WTC11 (cell line): ENCODE results near the gene RPL29. TPM values are rescaled to one million over a fixed set of nuclear protein-coding genes. Genes with fewer than 3 reads are reported as not detected.
"Not testable (repeated sequence)": the region's sequence is repeated elsewhere in the genome, so short reads cannot be mapped to it uniquely, and the experiment has no call there.

ENCODE experiments used
- ATAC-seq: fragments of 200-7000 bp; cut with Tn5 transposase; 2 replicates; pipeline ENCODE4 v1.10.0; 2021; ENCODE audit warnings: mild to moderate bottlenecking, moderate library complexity
- CTCF ChIA-PET: fragments of 300-600 bp; sonication (Branson Sonifier 250); formaldehyde crosslinking; loops from one replicate; lab custom pipeline; 2021; ENCODE audit warnings: antibody characterized with exemption; lab: Charles Lee
- POLR2A ChIA-PET: fragments of 350-600 bp; sonication (Branson Sonifier 250); formaldehyde crosslinking; loops from one replicate; lab custom pipeline; 2021; ENCODE audit warnings: antibody characterized with exemption; lab: Charles Lee
- DNase-seq: peaks from one replicate; pipeline ENCODE4 v3.0.0; 2021; ENCODE audit warnings: low spot score
- H3K27ac Mint-ChIP-seq: 2 replicates; pipeline ENCODE4 v1.8.0; 2021; ENCODE audit warnings: mixed read lengths
- H3K27me3 Mint-ChIP-seq: 2 replicates; pipeline ENCODE4 v1.8.0; 2021; ENCODE audit warnings: low read depth, mild to moderate bottlenecking, moderate library complexity, mixed read lengths
- H3K36me3 Mint-ChIP-seq: 2 replicates; pipeline ENCODE4 v1.8.0; 2021; ENCODE audit warnings: mixed read lengths
- H3K4me1 Mint-ChIP-seq: 2 replicates; pipeline ENCODE4 v1.8.0; 2022; ENCODE audit warnings: mixed read lengths
- H3K4me3 Mint-ChIP-seq: 2 replicates; pipeline ENCODE4 v1.8.0; 2021; ENCODE audit warnings: mild to moderate bottlenecking, moderate library complexity, mixed read lengths
- H3K9me3 Mint-ChIP-seq: 2 replicates; pipeline ENCODE4 v1.8.0; 2021; ENCODE audit warnings: mixed read lengths
- ATF1 ChIP-seq: sonication (generic); formaldehyde crosslinking; IDR thresholded peaks from 2 replicates; pipeline ENCODE4 v1.8.1; 2023; ENCODE audit warnings: mild to moderate bottlenecking, moderate library complexity, missing genetic modification reagents
- CBFB ChIP-seq: sonication (generic); formaldehyde crosslinking; IDR thresholded peaks from 2 replicates; pipeline ENCODE4 v1.8.1; 2022; ENCODE audit warnings: mild to moderate bottlenecking, low read depth, missing genetic modification reagents
- FOXJ3 ChIP-seq: sonication (generic); formaldehyde crosslinking; IDR thresholded peaks from 2 replicates; pipeline ENCODE4 v1.9.0; 2021; ENCODE audit warnings: missing genetic modification reagents, mild to moderate bottlenecking, borderline replicate concordance
- FOXK1 ChIP-seq: sonication (generic); formaldehyde crosslinking; IDR thresholded peaks from 2 replicates; pipeline ENCODE4 v1.8.0; 2022; ENCODE audit warnings: mild to moderate bottlenecking, moderate library complexity, missing genetic modification reagents
- MXD4 ChIP-seq: fragments of 250-450 bp; sonication (Bioruptor Pico); IDR thresholded peaks from 2 replicates; pipeline ENCODE4 v1.8.0; 2021; ENCODE audit warnings: mild to moderate bottlenecking, moderate library complexity, borderline replicate concordance
- NR2C2 ChIP-seq: sonication (generic); formaldehyde crosslinking; IDR thresholded peaks from 2 replicates; pipeline ENCODE4 v1.8.0; 2022; ENCODE audit warnings: mild to moderate bottlenecking, missing genetic modification reagents
- NR3C1 ChIP-seq: sonication (generic); formaldehyde crosslinking; conservative IDR thresholded peaks from 2 replicates; pipeline ENCODE4 v1.8.1; 2023; ENCODE audit warnings: low read depth, mild to moderate bottlenecking, missing genetic modification reagents
- ZNF317 ChIP-seq: sonication (generic); formaldehyde crosslinking; IDR thresholded peaks from 2 replicates; pipeline ENCODE4 v1.8.1; 2023; ENCODE audit warnings: low read depth, mild to moderate bottlenecking, moderate library complexity, missing genetic modification reagents, borderline replicate concordance
- ZNF396 ChIP-seq: fragments of 250-450 bp; sonication (Bioruptor Pico); IDR thresholded peaks from 2 replicates; pipeline ENCODE4 v1.8.0; 2021; ENCODE audit warnings: mild to moderate bottlenecking, moderate library complexity, borderline replicate concordance
- total RNA-seq: library from RNA; stranded (reverse); gene quantifications from 3 replicates; pipeline ENCODE4 v1.2.3, GENCODE V29; 2021
- TF ChIP-seq, protein P1 (sequence below): sonication (generic); formaldehyde crosslinking; IDR thresholded peaks from 2 replicates; pipeline ENCODE4 v1.8.0; 2023; ENCODE audit warnings: missing genetic modification reagents
- TF ChIP-seq, protein P2 (sequence below): sonication (generic); formaldehyde crosslinking; IDR thresholded peaks from 2 replicates; pipeline ENCODE4 v1.8.1; 2023; ENCODE audit warnings: mild to moderate bottlenecking, missing genetic modification reagents
- TF ChIP-seq, protein P3 (sequence below): sonication (generic); formaldehyde crosslinking; IDR thresholded peaks from 2 replicates; pipeline ENCODE4 v1.8.0; 2022; ENCODE audit warnings: mild to moderate bottlenecking, missing genetic modification reagents
- TF ChIP-seq, protein P4 (sequence below): fragments of 250-450 bp; sonication (Bioruptor Pico); conservative IDR thresholded peaks from 2 replicates; pipeline ENCODE4 v1.9.0; 2021; ENCODE audit warnings: mild to moderate bottlenecking

The RPL29 gene
- total RNA-seq, 1 experiment from 2014 or later, result 1,343 TPM

DNA sequence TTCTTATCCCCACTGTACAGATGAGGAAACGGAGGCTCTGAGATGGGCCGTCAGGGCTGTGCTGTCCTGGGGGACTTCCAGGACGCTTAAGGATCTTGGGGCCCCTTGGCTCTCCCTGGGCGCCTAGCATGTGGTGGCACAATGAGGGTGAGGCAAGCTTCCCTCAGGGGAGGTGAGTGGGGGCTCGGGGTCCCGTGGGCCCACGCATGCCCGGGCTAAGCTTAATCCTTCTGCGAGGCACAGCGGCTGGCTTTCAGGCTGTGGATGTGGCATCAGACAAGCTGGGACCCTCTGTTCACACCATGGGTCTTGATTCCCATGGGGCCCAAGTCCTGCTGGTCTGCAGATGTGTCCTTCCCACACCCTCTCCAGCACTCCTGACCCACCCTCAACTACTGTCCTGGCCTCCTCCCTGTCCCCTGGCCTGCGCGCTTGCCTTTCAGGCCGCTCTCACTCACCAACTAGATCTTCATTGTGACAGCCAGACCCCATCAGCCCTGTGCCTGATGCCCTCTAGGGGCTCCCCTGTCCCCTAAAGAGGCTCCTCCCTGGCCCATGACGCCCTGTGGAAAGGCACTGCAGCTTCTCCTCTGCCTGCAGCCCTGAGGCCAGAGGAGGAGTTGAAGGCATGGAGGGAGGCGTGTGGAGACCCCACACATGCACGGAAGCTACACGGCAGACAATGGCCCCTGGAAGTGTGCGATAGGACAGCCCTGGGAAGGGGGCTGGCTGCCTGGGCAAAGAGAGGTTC lies 49.3 kb upstream of the RPL29 start (continued):
- TF ChIP-seq, protein P1, sequence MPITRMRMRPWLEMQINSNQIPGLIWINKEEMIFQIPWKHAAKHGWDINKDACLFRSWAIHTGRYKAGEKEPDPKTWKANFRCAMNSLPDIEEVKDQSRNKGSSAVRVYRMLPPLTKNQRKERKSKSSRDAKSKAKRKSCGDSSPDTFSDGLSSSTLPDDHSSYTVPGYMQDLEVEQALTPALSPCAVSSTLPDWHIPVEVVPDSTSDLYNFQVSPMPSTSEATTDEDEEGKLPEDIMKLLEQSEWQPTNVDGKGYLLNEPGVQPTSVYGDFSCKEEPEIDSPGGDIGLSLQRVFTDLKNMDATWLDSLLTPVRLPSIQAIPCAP, result no peak

DNA sequence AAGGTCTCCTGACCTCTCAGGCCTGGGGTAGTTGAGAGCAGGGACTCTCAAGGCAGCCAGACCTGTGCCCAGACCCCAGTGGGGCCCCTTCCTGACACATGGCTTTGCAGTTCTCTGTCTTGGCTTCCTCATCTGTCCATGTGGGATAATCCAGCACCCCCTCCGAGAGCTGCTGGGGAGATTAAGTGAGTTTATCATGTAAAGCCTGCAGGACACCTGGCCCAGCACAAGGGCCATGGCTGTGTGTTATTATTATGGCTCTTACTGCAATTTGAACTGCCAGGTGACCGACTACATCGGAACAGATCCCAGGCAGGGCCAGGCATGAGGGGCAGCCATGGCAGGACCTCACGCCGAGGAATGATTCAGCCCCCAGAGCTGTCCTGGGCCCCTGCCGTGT lies 48.1 kb upstream of the RPL29 start:
- CTCF ChIA-PET, result interaction anchor here (0.7 to 7.0 kb wide), 4 partner anchors 11 to 40 kb away, joined by 3 to 58 read pairs (median 28); partner anchors contain the start of gene DUSP7
- Mint-ChIP-seq H3K27ac (no peak overlapping the region; the same call in 1 of the 2 replicates), H3K4me1 (peaks cover 11% of the 10 kb centered on the region), H3K36me3 (no peaks in the 10 kb centered on the region), H3K9me3 (no peaks in the 10 kb centered on the region), H3K4me3 (no peak overlapping the region), H3K27me3 (no peaks in the 10 kb centered on the region)
- POLR2A ChIA-PET, result no interaction called here
- TF ChIP-seq, protein P2, sequence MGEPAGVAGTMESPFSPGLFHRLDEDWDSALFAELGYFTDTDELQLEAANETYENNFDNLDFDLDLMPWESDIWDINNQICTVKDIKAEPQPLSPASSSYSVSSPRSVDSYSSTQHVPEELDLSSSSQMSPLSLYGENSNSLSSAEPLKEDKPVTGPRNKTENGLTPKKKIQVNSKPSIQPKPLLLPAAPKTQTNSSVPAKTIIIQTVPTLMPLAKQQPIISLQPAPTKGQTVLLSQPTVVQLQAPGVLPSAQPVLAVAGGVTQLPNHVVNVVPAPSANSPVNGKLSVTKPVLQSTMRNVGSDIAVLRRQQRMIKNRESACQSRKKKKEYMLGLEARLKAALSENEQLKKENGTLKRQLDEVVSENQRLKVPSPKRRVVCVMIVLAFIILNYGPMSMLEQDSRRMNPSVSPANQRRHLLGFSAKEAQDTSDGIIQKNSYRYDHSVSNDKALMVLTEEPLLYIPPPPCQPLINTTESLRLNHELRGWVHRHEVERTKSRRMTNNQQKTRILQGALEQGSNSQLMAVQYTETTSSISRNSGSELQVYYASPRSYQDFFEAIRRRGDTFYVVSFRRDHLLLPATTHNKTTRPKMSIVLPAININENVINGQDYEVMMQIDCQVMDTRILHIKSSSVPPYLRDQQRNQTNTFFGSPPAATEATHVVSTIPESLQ (CRISPR knock-in tag), result no peak
- TF ChIP-seq ZNF396 (no peak), FOXJ3 (CRISPR knock-in tag) (no peak), FOXK1 (CRISPR knock-in tag) (no peak), NR3C1 (CRISPR knock-in tag) (no peak), MXD4 (no peak), ATF1 (no peak), NR2C2 (CRISPR knock-in tag) (no peak), CBFB (no peak), ZNF317 (CRISPR knock-in tag) (no peak)
- TF ChIP-seq, protein P3, sequence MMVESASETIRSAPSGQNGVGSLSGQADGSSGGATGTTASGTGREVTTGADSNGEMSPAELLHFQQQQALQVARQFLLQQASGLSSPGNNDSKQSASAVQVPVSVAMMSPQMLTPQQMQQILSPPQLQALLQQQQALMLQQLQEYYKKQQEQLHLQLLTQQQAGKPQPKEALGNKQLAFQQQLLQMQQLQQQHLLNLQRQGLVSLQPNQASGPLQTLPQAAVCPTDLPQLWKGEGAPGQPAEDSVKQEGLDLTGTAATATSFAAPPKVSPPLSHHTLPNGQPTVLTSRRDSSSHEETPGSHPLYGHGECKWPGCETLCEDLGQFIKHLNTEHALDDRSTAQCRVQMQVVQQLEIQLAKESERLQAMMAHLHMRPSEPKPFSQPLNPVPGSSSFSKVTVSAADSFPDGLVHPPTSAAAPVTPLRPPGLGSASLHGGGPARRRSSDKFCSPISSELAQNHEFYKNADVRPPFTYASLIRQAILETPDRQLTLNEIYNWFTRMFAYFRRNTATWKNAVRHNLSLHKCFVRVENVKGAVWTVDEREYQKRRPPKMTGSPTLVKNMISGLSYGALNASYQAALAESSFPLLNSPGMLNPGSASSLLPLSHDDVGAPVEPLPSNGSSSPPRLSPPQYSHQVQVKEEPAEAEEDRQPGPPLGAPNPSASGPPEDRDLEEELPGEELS (CRISPR knock-in tag), result no peak
- TF ChIP-seq, protein P4, sequence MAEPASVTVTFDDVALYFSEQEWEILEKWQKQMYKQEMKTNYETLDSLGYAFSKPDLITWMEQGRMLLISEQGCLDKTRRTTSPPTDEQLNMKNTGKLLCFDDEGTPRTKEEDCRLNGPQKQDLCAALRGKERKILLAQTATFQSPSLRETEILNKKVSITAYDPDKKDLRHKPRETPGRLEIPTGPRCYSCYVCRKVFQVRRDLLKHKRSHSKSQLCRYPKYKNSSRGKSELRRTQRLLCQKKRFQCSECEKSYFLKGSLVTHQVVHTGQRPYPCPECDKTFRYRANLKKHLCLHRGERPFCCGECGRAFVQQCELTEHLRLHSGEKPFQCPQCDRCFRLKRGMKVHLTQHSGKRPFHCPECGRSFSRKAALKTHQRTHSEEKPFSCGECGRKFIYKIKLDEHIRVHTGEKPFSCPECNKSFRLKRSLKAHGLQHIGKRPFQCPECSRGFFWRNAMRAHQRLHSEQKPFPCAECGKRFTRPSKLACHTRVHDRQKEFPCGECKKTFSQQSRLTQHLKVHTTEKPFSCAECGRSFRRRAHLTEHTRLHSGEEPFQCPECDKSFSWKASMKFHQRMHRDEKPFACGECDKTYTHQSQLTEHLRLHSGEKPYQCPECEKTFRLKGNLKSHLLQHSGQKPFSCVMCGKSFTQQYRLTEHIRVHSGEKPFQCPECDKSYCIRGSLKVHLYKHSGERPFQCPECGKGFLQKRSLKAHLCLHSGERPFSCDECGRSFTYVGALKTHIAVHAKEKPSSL (CRISPR knock-in tag), result no peak
- DNase-seq (no peak), ATAC-seq (no peak)

DNA sequence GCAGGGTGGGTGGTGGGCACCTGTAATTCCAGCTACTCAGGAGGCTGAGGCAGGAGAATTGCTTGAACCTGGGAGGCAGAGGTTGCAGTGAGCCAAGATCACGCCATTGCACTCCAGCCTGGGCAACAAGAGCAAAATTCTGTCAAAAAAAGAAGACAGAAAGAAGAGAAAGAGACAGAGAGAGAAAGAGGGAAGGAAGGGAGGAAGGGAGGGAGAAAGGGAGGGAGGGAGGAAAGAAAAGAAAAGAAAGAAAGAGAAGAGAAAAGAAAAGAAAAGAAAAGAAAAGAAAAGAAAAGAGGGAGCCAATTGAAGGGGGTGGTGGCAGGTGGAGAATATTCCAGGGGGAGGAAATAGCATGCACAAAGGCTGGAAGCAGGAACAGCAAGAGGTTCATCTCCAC lies 47.3 kb upstream of the RPL29 start:
- DNase-seq, H3K4me3 Mint-ChIP-seq, H3K27me3 Mint-ChIP-seq, ATAC-seq, H3K36me3 Mint-ChIP-seq, H3K27ac Mint-ChIP-seq, H3K9me3 Mint-ChIP-seq: not testable (repeated sequence)
- CTCF ChIA-PET, result interaction anchor here (0.6 to 7.0 kb wide), 4 partner anchors 11 to 41 kb away, joined by 3 to 58 read pairs (median 4); partner anchors contain the start of gene DUSP7
- H3K4me1 Mint-ChIP-seq, result peaks cover 11% of the 10 kb centered on the region
- POLR2A ChIA-PET, result interaction anchor here (0.7 kb wide), 1 partner anchor 109 kb away, joined by 3 read pairs; no protein-coding TSS in a partner anchor
